ENCODE measurements around the gene KIF21B. TPM values are rescaled to one million over a fixed set of nuclear protein-coding genes. Genes with fewer than 3 reads are reported as not detected.

KIF21B gene
- total RNA-seq, 4 donors from 2014 or later: 1.2 to 1.9 (median 1.6) TPM

- Histone ChIP-seq H3K4me1 (peaks cover 0 to 33% (median 11%) of the 10 kb centered on the region in 3 donors), H3K4me3 (no peak overlapping the region), H3K27me3 (peaks cover 40% of the 10 kb centered on the region), H3K36me3 (no peaks in the 10 kb centered on the region), H3K9me3 (no peaks in the 10 kb centered on the region), H3K27ac (no peak overlapping the region)
- 0% methylated on average over 2 of the region's 10 CpGs; no CpG with 5 or more reads in 1 of the 2 donors for WGBS, 2 donors (ENCODE audit: low coverage in 1 of 2)
- no peak for ATAC-seq
- TF ChIP-seq POLR2AphosphoS5 (IDR thresholded peaks at IDR 0.05): no peak
- TF ChIP-seq, protein P1, sequence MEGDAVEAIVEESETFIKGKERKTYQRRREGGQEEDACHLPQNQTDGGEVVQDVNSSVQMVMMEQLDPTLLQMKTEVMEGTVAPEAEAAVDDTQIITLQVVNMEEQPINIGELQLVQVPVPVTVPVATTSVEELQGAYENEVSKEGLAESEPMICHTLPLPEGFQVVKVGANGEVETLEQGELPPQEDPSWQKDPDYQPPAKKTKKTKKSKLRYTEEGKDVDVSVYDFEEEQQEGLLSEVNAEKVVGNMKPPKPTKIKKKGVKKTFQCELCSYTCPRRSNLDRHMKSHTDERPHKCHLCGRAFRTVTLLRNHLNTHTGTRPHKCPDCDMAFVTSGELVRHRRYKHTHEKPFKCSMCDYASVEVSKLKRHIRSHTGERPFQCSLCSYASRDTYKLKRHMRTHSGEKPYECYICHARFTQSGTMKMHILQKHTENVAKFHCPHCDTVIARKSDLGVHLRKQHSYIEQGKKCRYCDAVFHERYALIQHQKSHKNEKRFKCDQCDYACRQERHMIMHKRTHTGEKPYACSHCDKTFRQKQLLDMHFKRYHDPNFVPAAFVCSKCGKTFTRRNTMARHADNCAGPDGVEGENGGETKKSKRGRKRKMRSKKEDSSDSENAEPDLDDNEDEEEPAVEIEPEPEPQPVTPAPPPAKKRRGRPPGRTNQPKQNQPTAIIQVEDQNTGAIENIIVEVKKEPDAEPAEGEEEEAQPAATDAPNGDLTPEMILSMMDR (IDR thresholded peaks at IDR 0.05): no peak
- TF ChIP-seq POLR2A (IDR thresholded peaks at IDR 0.05): no peak
- TF ChIP-seq EP300 (IDR thresholded peaks at IDR 0.05): no peak
Measured at GRCh38 chr1:201016211-201016651, 7.3 kb downstream of the KIF21B start.

- no peaks in the 10 kb centered on the region for H3K9me3 ChIP-seq
- H3K4me3 ChIP-seq: no peak overlapping the region
- TF ChIP-seq POLR2A (IDR thresholded peaks at IDR 0.05): no peak
- no peak for TF ChIP-seq EP300 (IDR thresholded peaks at IDR 0.05)
- TF ChIP-seq POLR2AphosphoS5 (IDR thresholded peaks at IDR 0.05): no peak
- TF ChIP-seq, protein P1 (IDR thresholded peaks at IDR 0.05): no peak
- peaks cover 46% of the 10 kb centered on the region for H3K27me3 ChIP-seq
- H3K4me1 ChIP-seq: peaks cover 0 to 28% (median 11%) of the 10 kb centered on the region in 3 donors
- no peak overlapping the region for H3K27ac ChIP-seq
- ATAC-seq: no peak
- whole genome bisulfite sequencing, 2 donors (ENCODE audit: low coverage in 1 of 2): 75 to 77% methylated on average over 3 to 4 of the region's 5 CpGs
- no peaks in the 10 kb centered on the region for H3K36me3 ChIP-seq
Measured at GRCh38 chr1:201015551-201016091, 7.9 kb downstream of the KIF21B start.

- peaks cover 49% of the 10 kb centered on the region for H3K27me3 ChIP-seq
- no peak overlapping the region for H3K4me3 ChIP-seq
- TF ChIP-seq POLR2A (IDR thresholded peaks at IDR 0.05): no peak
- TF ChIP-seq EP300 (IDR thresholded peaks at IDR 0.05): no peak
- TF ChIP-seq, protein P1 (IDR thresholded peaks at IDR 0.05): no peak
- TF ChIP-seq POLR2AphosphoS5 (IDR thresholded peaks at IDR 0.05): no peak
- H3K9me3 ChIP-seq: no peaks in the 10 kb centered on the region
- no peak overlapping the region for H3K27ac ChIP-seq
- peaks cover 0 to 28% (median 11%) of the 10 kb centered on the region in 3 donors for H3K4me1 ChIP-seq
- WGBS, 2 donors (ENCODE audit: low coverage in 1 of 2): 89 to 96% methylated on average over 3 of the region's 3 CpGs
- no peaks in the 10 kb centered on the region for H3K36me3 ChIP-seq
- ATAC-seq: no peak
Measured at GRCh38 chr1:201014816-201015200, 8.7 kb downstream of the KIF21B start.

GRCh38 chr1:201013991-201014815, 9.3 kb downstream of the KIF21B start:
- Histone ChIP-seq H3K4me3 (no peak overlapping the region), H3K36me3 (no peaks in the 10 kb centered on the region), H3K27ac (no peak overlapping the region), H3K4me1 (peaks cover 0 to 28% (median 11%) of the 10 kb centered on the region in 3 donors), H3K27me3 (peaks cover 49% of the 10 kb centered on the region), H3K9me3 (no peaks in the 10 kb centered on the region)
- 40% methylated on average over 1 of the region's 33 CpGs; no CpG with 5 or more reads in 1 of the 2 donors for WGBS, 2 donors (ENCODE audit: low coverage in 1 of 2)
- ATAC-seq: no peak
- TF ChIP-seq POLR2A (IDR thresholded peaks at IDR 0.05): no peak
- TF ChIP-seq, protein P1 (IDR thresholded peaks at IDR 0.05): no peak
- no peak for TF ChIP-seq EP300 (IDR thresholded peaks at IDR 0.05)
- TF ChIP-seq POLR2AphosphoS5 (IDR thresholded peaks at IDR 0.05): no peak
